CD4-positive, alpha-beta T cell (primary cell): ENCODE data around the gene NCKAP5. TPM values are rescaled to one million over a fixed set of nuclear protein-coding genes. Genes with fewer than 3 reads are reported as not detected.

Experiments used
- ATAC-seq: fragments of 200-7000 bp; cut with Tn5 transposase; one replicate; pipeline ENCODE4 v1.10.0; 2022; ENCODE audit warnings: mild to moderate bottlenecking; ENCODE audit not compliant: poor library complexity
- CTCF ChIA-PET: fragments of 350-600 bp; sonication (Branson Sonifier 250); formaldehyde crosslinking; loops from one replicate; lab custom pipeline; 2021; ENCODE audit warnings: antibody characterized with exemption, inconsistent platforms; lab: Charles Lee
- POLR2A ChIA-PET: fragments of 350-600 bp; sonication (Branson Sonifier 250); formaldehyde crosslinking; loops from one replicate; lab custom pipeline; 2021; ENCODE audit warnings: antibody characterized with exemption, inconsistent platforms; lab: Charles Lee
- DNase-seq, 14 experiments: peaks; one replicate each; pipeline ENCODE4 v3.0.0-alpha.2; 2013 to 2020; ENCODE audit warnings: mixed read lengths in 2 of 14
- H3K27ac ChIP-seq, 2 donors: one replicate each; pipeline versions ENCODE4 v1.5.1 to v1.7.0; 2013; ENCODE audit warnings: low read length in 2 of 2, low read depth in 1 of 2, mild to moderate bottlenecking in 1 of 2
- H3K27me3 ChIP-seq, 2 experiments: 1 replicate in 1 of 2; 2 replicates in 1 of 2; pipeline versions ENCODE4 v1.6.1 to v1.7.0; 2013; ENCODE audit warnings: low read length in 2 of 2, control low read depth in 1 of 2, mild to moderate bottlenecking in 1 of 2, moderate library complexity in 1 of 2; ENCODE audit not compliant: insufficient read depth in 2 of 2, control insufficient read depth in 1 of 2
- H3K36me3 ChIP-seq: one replicate; pipeline ENCODE4 v1.6.1; 2013; ENCODE audit warnings: low read length, control low read depth; ENCODE audit not compliant: insufficient read depth
- H3K4me1 ChIP-seq: one replicate; pipeline ENCODE4 v1.6.1; 2013; ENCODE audit warnings: low read length, control low read depth; ENCODE audit not compliant: insufficient read depth
- H3K4me3 ChIP-seq: one replicate; pipeline ENCODE4 v1.5.1; 2013; ENCODE audit warnings: mild to moderate bottlenecking, low read length, moderate library complexity
- H3K9me3 ChIP-seq, 2 experiments: 1 replicate in 1 of 2; 2 replicates in 1 of 2; pipeline versions ENCODE4 v1.6.1 to v1.7.0; 2013; ENCODE audit warnings: low read length in 2 of 2, mild to moderate bottlenecking in 2 of 2, control low read depth in 1 of 2, moderate library complexity in 1 of 2; ENCODE audit not compliant: control insufficient read depth in 1 of 2, insufficient read depth in 1 of 2
- H3K27ac Mint-ChIP-seq: one replicate; pipeline ENCODE4 v1.8.0; 2020; ENCODE audit warnings: mixed read lengths
- H3K27me3 Mint-ChIP-seq: one replicate; pipeline ENCODE4 v1.8.0; 2021; ENCODE audit warnings: mixed read lengths
- H3K36me3 Mint-ChIP-seq: one replicate; pipeline ENCODE4 v1.8.0; 2021; ENCODE audit warnings: low read depth, mixed read lengths
- H3K4me1 Mint-ChIP-seq: one replicate; pipeline ENCODE4 v1.8.0; 2021; ENCODE audit warnings: low read depth, mixed read lengths
- H3K4me3 Mint-ChIP-seq: one replicate; pipeline ENCODE4 v1.8.0; 2020; ENCODE audit warnings: mild to moderate bottlenecking, mixed read lengths
- H3K9me3 Mint-ChIP-seq: one replicate; pipeline ENCODE4 v1.8.0; 2020; ENCODE audit warnings: mixed read lengths
- intact Hi-C, 2 experiments: fragments of 100-400 bp; cut with DNase I in 1 of 2; cut with micrococcal nuclease in 1 of 2; formaldehyde crosslinking; loops; one replicate each; pipeline versions ENCODE4 v1.15.1 to v1.9.0; 2023 to 2025; cut with DNase I, micrococcal nuclease
- total RNA-seq, 174 experiments: library from RNA in 2 of 174; stranded (reverse) in 2 of 174; gene quantifications; one replicate each; pipeline ENCODE4 v1.2.3 and lab custom pipeline; 2021 to 2026
- TF ChIP-seq, protein P1 (sequence below): fragments of 200-600 bp; IDR thresholded peaks from one replicate; pipeline ENCODE4 v1.8.0; 2022; ENCODE audit warnings: antibody characterized with exemption, mild to moderate bottlenecking

The NCKAP5 gene
- total RNA-seq, 2 experiments from 2014 or later, result not detected

- no peak for ATAC-seq
- Mint-ChIP-seq H3K4me3 (no peak overlapping the region), H3K36me3 (no peaks in the 10 kb centered on the region), H3K27ac (no peak overlapping the region), H3K4me1 (no peaks in the 10 kb centered on the region), H3K27me3 (no peaks in the 10 kb centered on the region), H3K9me3 (peaks cover 2% of the 10 kb centered on the region)
- Histone ChIP-seq H3K36me3 (no peaks in the 10 kb centered on the region), H3K27ac (no peak overlapping the region), H3K27me3 (no peaks in the 10 kb centered on the region), H3K4me1 (no peaks in the 10 kb centered on the region), H3K9me3 (no peaks in the 10 kb centered on the region), H3K4me3 (no peak overlapping the region)
- intact Hi-C loops, result no loop called here
- POLR2A ChIA-PET, result no interaction called here
- CTCF ChIA-PET, result no interaction called here
- TF ChIP-seq, protein P1, sequence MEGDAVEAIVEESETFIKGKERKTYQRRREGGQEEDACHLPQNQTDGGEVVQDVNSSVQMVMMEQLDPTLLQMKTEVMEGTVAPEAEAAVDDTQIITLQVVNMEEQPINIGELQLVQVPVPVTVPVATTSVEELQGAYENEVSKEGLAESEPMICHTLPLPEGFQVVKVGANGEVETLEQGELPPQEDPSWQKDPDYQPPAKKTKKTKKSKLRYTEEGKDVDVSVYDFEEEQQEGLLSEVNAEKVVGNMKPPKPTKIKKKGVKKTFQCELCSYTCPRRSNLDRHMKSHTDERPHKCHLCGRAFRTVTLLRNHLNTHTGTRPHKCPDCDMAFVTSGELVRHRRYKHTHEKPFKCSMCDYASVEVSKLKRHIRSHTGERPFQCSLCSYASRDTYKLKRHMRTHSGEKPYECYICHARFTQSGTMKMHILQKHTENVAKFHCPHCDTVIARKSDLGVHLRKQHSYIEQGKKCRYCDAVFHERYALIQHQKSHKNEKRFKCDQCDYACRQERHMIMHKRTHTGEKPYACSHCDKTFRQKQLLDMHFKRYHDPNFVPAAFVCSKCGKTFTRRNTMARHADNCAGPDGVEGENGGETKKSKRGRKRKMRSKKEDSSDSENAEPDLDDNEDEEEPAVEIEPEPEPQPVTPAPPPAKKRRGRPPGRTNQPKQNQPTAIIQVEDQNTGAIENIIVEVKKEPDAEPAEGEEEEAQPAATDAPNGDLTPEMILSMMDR, result no peak
- no peak for DNase-seq
Measured at GRCh38 chr2:133557614-133558013, 10.6 kb downstream of the NCKAP5 start.

DNA sequence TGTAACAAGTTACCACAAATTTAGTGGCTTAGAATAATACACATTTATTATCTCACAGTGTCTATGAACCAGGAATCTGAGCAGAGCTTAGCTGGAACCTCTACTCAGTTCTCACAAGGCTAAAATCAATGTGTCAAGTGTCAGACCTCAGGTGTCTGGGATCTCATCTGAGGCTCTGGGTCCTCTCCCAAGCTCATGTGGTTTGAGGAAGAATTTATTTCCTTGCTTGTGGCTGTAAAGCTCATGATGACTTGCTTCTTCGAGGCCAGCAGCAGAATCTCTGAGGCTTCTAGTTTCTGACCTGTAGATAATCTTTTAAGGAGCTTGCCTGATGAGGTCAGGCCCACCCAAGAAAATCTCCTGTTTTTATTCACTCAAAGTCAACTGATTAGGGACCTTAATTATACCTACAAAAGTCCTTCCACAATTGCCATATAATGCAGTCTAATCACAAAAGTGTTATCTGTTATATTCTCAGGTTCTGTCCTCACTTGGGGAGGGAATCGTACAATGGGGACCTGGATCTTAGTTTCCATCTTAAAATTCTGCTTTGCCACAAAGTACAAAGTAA is 14.3 kb downstream of the NCKAP5 start:
- TF ChIP-seq, protein P1, result no peak
- intact Hi-C loops, result no loop called here
- POLR2A ChIA-PET, result no interaction called here
- H3K27me3 ChIP-seq, result no peaks in the 10 kb centered on the region
- CTCF ChIA-PET, result no interaction called here
- Mint-ChIP-seq H3K4me1 (no peaks in the 10 kb centered on the region), H3K27ac (no peak overlapping the region), H3K27me3 (no peaks in the 10 kb centered on the region), H3K9me3 (peaks cover 2% of the 10 kb centered on the region), H3K36me3 (no peaks in the 10 kb centered on the region), H3K4me3 (no peak overlapping the region)
- H3K4me3 ChIP-seq, result no peak overlapping the region
- no peaks in the 10 kb centered on the region for H3K9me3 ChIP-seq
- no peak for DNase-seq
- no peak for ATAC-seq
- H3K36me3 ChIP-seq, result no peaks in the 10 kb centered on the region
- no peak overlapping the region for H3K27ac ChIP-seq
- H3K4me1 ChIP-seq, result no peaks in the 10 kb centered on the region

DNA sequence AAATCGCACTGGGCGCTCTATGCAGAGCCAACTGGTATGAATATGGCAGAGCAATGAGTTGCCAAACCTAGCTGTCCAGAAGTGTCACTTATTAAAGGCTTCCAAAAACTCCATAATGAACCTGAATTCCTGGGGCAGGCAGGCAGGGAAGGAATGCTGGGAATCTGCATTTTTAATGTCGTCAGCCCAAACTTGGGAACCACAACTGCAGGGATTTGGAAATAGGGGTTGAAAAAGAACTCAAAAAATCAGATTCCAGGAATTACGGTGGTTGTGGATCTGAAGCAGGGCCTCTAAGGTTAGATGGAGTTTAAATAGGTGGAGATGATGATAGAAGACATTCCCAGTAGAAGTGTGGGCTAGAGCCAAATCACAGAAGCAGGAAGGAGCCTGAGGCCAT is 15.0 kb downstream of the NCKAP5 start:
- DNase-seq (no peak), ATAC-seq (no peak)
- POLR2A ChIA-PET, result no interaction called here
- CTCF ChIA-PET, result no interaction called here
- no peaks in the 10 kb centered on the region for H3K27me3 ChIP-seq
- Mint-ChIP-seq H3K4me3 (no peak overlapping the region), H3K4me1 (no peaks in the 10 kb centered on the region), H3K9me3 (peaks cover 2% of the 10 kb centered on the region), H3K27ac (no peak overlapping the region), H3K27me3 (no peaks in the 10 kb centered on the region), H3K36me3 (no peaks in the 10 kb centered on the region)
- TF ChIP-seq, protein P1, result no peak
- no peak overlapping the region for H3K4me3 ChIP-seq
- H3K4me1 ChIP-seq, result no peaks in the 10 kb centered on the region
- no peaks in the 10 kb centered on the region for H3K9me3 ChIP-seq
- no peaks in the 10 kb centered on the region for H3K36me3 ChIP-seq
- no peak overlapping the region for H3K27ac ChIP-seq
- intact Hi-C loops, result no loop called here
